A549 (cell line): ENCODE measurements around the gene RIC3. TPM values are rescaled to one million over a fixed set of nuclear protein-coding genes. Genes with fewer than 3 reads are reported as not detected.

Experiments
- ATAC-seq, 2 experiments: fragments of 200-7000 bp in 1 of 2; fragments of >200 bp in 1 of 2; cut with Nextera tagmentation in 1 of 2; cut with Tn5 transposase in 1 of 2; 3 replicates each; pipeline versions ENCODE4 v1.8.0 to v1.9.1; 2018 to 2020; ENCODE audit warnings: mild to moderate bottlenecking in 1 of 2, moderate library complexity in 1 of 2
- CTCF ChIA-PET: fragments of 300-600 bp; sonication (Branson Sonifier 250); formaldehyde crosslinking; extraction: SDS; loops from one replicate; lab custom pipeline; 2021; ENCODE audit warnings: antibody characterized with exemption, inconsistent platforms; lab: Yijun Ruan, JAX
- POLR2A ChIA-PET: fragments of 350-600 bp; formaldehyde crosslinking; extraction: SDS; loops from one replicate; lab custom pipeline; 2021; ENCODE audit warnings: antibody characterized with exemption, inconsistent platforms; lab: Yijun Ruan, JAX
- DNase-seq, 2 experiments: peaks; one replicate each; pipeline versions ENCODE4 v3.0.0 to v3.0.0-alpha.2; 2011 to 2016; ENCODE audit warnings: low read depth in 1 of 2, low spot score in 1 of 2
- FAIRE-seq: peaks from 2 replicates; lab custom pipeline; 2011; peaks lifted over from hg19 to GRCh38; lab: Jason Lieb, UNC
- H3K27ac ChIP-seq, 2 experiments: fragments of >200 bp; sonication (Bioruptor Twin); formaldehyde crosslinking; 3 replicates each; pipeline ENCODE4 v1.5.1; 2016 to 2017
- H3K4me1 ChIP-seq: fragments of >200 bp; sonication (Bioruptor Twin); formaldehyde crosslinking; 3 replicates; pipeline ENCODE4 v1.6.1; 2016
- H3K4me2 ChIP-seq: fragments of >200 bp; sonication (Bioruptor Twin); formaldehyde crosslinking; 3 replicates; pipeline ENCODE4 v1.6.1; 2016
- H3K4me3 ChIP-seq: fragments of >200 bp; sonication (Bioruptor Twin); formaldehyde crosslinking; 3 replicates; pipeline ENCODE4 v1.5.1; 2016
- H3K9me3 ChIP-seq: fragments of >200 bp; sonication (Bioruptor Twin); formaldehyde crosslinking; 3 replicates; pipeline ENCODE4 v1.6.1; 2016
- ATOH8 ChIP-seq: fragments of 250-450 bp; sonication (Bioruptor Pico); IDR thresholded peaks from 2 replicates; pipeline ENCODE4 v1.5.0; 2020; ENCODE audit warnings: low read depth, mild to moderate bottlenecking, moderate library complexity
- BCL3 ChIP-seq: fragments of >200 bp; sonication (Bioruptor Twin); formaldehyde crosslinking; IDR thresholded peaks from 3 replicates; pipeline ENCODE4 v1.6.1; 2016
- CBX8 ChIP-seq: fragments of 200-600 bp; sonication (generic); IDR thresholded peaks from 2 replicates; pipeline ENCODE4 v1.6.1; 2016
- CEBPB ChIP-seq, 2 experiments: fragments of >200 bp in 1 of 2; sonication (Bioruptor Twin) in 1 of 2; formaldehyde crosslinking in 1 of 2; IDR thresholded peaks; 2 replicates each; pipeline ENCODE4 v1.6.1; 2012 to 2016
- CHD2 ChIP-seq: fragments of 150-350 bp; IDR thresholded peaks from 2 replicates; pipeline ENCODE4 v1.6.1; 2014; ENCODE audit warnings: low read length; ENCODE audit not compliant: partially characterized antibody
- CHD4 ChIP-seq: fragments of 200-600 bp; sonication (generic); IDR thresholded peaks from 2 replicates; pipeline ENCODE4 v1.6.1; 2016; ENCODE audit warnings: antibody characterized with exemption, mild to moderate bottlenecking, borderline replicate concordance
- EHMT2 ChIP-seq: fragments of 200-600 bp; sonication (generic); IDR thresholded peaks from 2 replicates; pipeline ENCODE4 v1.6.1; 2016; ENCODE audit warnings: antibody characterized with exemption, low read depth, mild to moderate bottlenecking, moderate library complexity
- ELK1 ChIP-seq: fragments of 150-350 bp; IDR thresholded peaks from 2 replicates; pipeline ENCODE4 v1.6.1; 2014; ENCODE audit warnings: low read depth, mild to moderate bottlenecking, low read length
- ESRRA ChIP-seq: fragments of 150-350 bp; IDR thresholded peaks from 2 replicates; pipeline ENCODE4 v1.6.1; 2014; ENCODE audit warnings: mild to moderate bottlenecking, low read length, borderline replicate concordance
- FOXS1 ChIP-seq: fragments of 250-450 bp; sonication (Bioruptor Pico); IDR thresholded peaks from 2 replicates; pipeline ENCODE4 v1.5.0; 2020; ENCODE audit warnings: mild to moderate bottlenecking, moderate library complexity
- HDAC2 ChIP-seq: fragments of 200-600 bp; sonication (generic); IDR thresholded peaks from 2 replicates; pipeline ENCODE4 v1.6.1; 2016
- HOXA7 ChIP-seq: fragments of 250-450 bp; sonication (Bioruptor Pico); IDR thresholded peaks from 2 replicates; pipeline ENCODE4 v1.5.0; 2020; ENCODE audit warnings: mild to moderate bottlenecking, moderate library complexity
- HOXB5 ChIP-seq: fragments of 250-450 bp; sonication (Bioruptor Pico); IDR thresholded peaks from 2 replicates; pipeline ENCODE4 v1.5.0; 2020; ENCODE audit warnings: mild to moderate bottlenecking, moderate library complexity
- KDM1A ChIP-seq: fragments of 200-600 bp; sonication (generic); IDR thresholded peaks from 2 replicates; pipeline ENCODE4 v1.6.1; 2016; ENCODE audit warnings: low read depth, mild to moderate bottlenecking
- KDM5A ChIP-seq: fragments of 200-600 bp; sonication (generic); IDR thresholded peaks from 2 replicates; pipeline ENCODE4 v1.6.1; 2016; ENCODE audit warnings: antibody characterized with exemption, mild to moderate bottlenecking
- MAFK ChIP-seq: fragments of 450-650 bp; IDR thresholded peaks from 2 replicates; pipeline ENCODE4 v1.6.1; 2014; ENCODE audit not compliant: partially characterized antibody
- MYC ChIP-seq: IDR thresholded peaks from 2 replicates; pipeline ENCODE4 v1.6.1; 2012; ENCODE audit warnings: mild to moderate bottlenecking, inconsistent platforms, low read length, improper control_type of control experiment, borderline replicate concordance
- NFE2L2 ChIP-seq: fragments of 150-350 bp; conservative IDR thresholded peaks from 2 replicates; pipeline ENCODE4 v1.6.1; 2014; ENCODE audit warnings: low read length
- PBX3 ChIP-seq: IDR thresholded peaks from 2 replicates; pipeline ENCODE4 v1.6.1; 2012
- RARB ChIP-seq: fragments of 250-450 bp; sonication (Bioruptor Pico); IDR thresholded peaks from 2 replicates; pipeline ENCODE4 v1.8.0; 2021; ENCODE audit warnings: mild to moderate bottlenecking, moderate library complexity
- RFX5 ChIP-seq: fragments of 450-650 bp; IDR thresholded peaks from 2 replicates; pipeline ENCODE4 v1.7.1; 2014; ENCODE audit warnings: antibody characterized with exemption, mild to moderate bottlenecking, moderate library complexity
- RNF2 ChIP-seq: fragments of 200-600 bp; sonication (generic); IDR thresholded peaks from 2 replicates; pipeline ENCODE4 v1.6.1; 2016; ENCODE audit warnings: low read depth, mild to moderate bottlenecking, antibody characterized with exemption, moderate library complexity, borderline replicate concordance
- SREBF2 ChIP-seq: fragments of 450-650 bp; IDR thresholded peaks from 2 replicates; pipeline ENCODE4 v1.6.1; 2014; ENCODE audit warnings: mild to moderate bottlenecking, moderate library complexity
- ZC3H11A ChIP-seq: fragments of 450-650 bp; IDR thresholded peaks from 2 replicates; pipeline ENCODE4 v1.6.1; 2014; ENCODE audit warnings: antibody characterized with exemption, mild to moderate bottlenecking
- ZFP36 ChIP-seq: fragments of 450-650 bp; IDR thresholded peaks from 2 replicates; pipeline ENCODE4 v1.6.1; 2014; ENCODE audit warnings: borderline replicate concordance; ENCODE audit not compliant: partially characterized antibody
- WGBS: methylation state at CpG from one replicate; pipeline ENCODE4 v1.1.6; 2017; ENCODE audit errors: missing lambda C conversion rate; 5-methylcytosine and 5-hydroxymethylcytosine counted together
- polyA plus RNA-seq, 4 experiments: library from polyadenylated mRNA; depleted of rRNA in 3 of 4; stranded (reverse); fragments of >200 nt; fragmentation: RNase III in 1 of 4; extraction: RNeasy Plus Mini Kit Qiagen cat#74134 plus additional on column Dnase treatment in 1 of 4; gene quantifications; 2 replicates in 3 of 4; 3 replicates in 1 of 4; pipeline ENCODE4 v1.2.3, GENCODE V29; 2011 to 2017

RIC3 gene
- polyA plus RNA-seq, 2 of the 4 experiments (the other 2 are of a cell fraction), result 1.7 to 3.2 TPM

GRCh38 chr11:8105666-8106065 lies 63.2 kb downstream of the RIC3 start:
- ChIA-PET CTCF (interaction anchor here (0.8 to 30.1 kb wide), 5 partner anchors 13 to 119 kb away, joined by 4 to 644 read pairs (median 7); partner anchors contain the start of gene EIF3F), POLR2A (interaction anchor here (0.6 kb wide), 1 partner anchor 87 kb away, joined by 10 read pairs; no protein-coding TSS in a partner anchor)
- Histone ChIP-seq H3K4me1 (no peaks in the 10 kb centered on the region), H3K4me2 (no peak overlapping the region), H3K27ac (no peak overlapping the region), H3K9me3 (no peaks in the 10 kb centered on the region), H3K4me3 (no peak overlapping the region)
- FAIRE-seq (no peak), DNase-seq (no peak), ATAC-seq (no peak)
- 81% methylated on average over 3 of the region's 3 CpGs for WGBS
- TF ChIP-seq ZC3H11A (no peak), PBX3 (no peak), ESRRA (no peak), CEBPB (IDR thresholded peaks at IDR 0.05) (no peak), ZFP36 (no peak), MAFK (no peak), HOXB5 (CRISPR knock-in tag) (no peak), ELK1 (no peak), CHD2 (no peak), RARB (CRISPR knock-in tag) (no peak), FOXS1 (CRISPR knock-in tag) (no peak), RFX5 (no peak), EHMT2 (no peak), KDM1A (no peak)

- no peak for FAIRE-seq
- WGBS, result 86% methylated on average over 4 of the region's 4 CpGs
These were observed 63.7 kb downstream of the RIC3 start for GRCh38 chr11:8105133-8105532.

More at GRCh38 chr11:8105133-8105532, 63.7 kb downstream of the RIC3 start:
- Histone ChIP-seq H3K4me2 (no peak overlapping the region), H3K9me3 (no peaks in the 10 kb centered on the region), H3K4me1 (no peaks in the 10 kb centered on the region), H3K27ac (no peak overlapping the region), H3K4me3 (no peak overlapping the region)
- no peak for TF ChIP-seq PBX3
- no peak for TF ChIP-seq KDM1A
- no peak for TF ChIP-seq RNF2
- no peak for TF ChIP-seq ZC3H11A
- TF ChIP-seq KDM5A, result no peak
- TF ChIP-seq SREBF2, result no peak
- no peak for TF ChIP-seq BCL3
- no peak for TF ChIP-seq MAFK
- TF ChIP-seq CHD2, result no peak
- no peak for TF ChIP-seq CBX8
- no peak for TF ChIP-seq HDAC2
- TF ChIP-seq HOXA7, result no peak
- no peak for TF ChIP-seq CHD4
- no peak for TF ChIP-seq NFE2L2
- no peak for TF ChIP-seq MYC
- no peak for TF ChIP-seq ATOH8 (CRISPR knock-in tag)
- no peak for ATAC-seq
- no peak for DNase-seq
- ChIA-PET POLR2A (no interaction called here), CTCF (interaction anchor here (0.8 to 30.1 kb wide), 6 partner anchors 13 to 118 kb away, joined by 3 to 644 read pairs (median 6); partner anchors contain the start of gene EIF3F)
